HG02642 (cell line): ENCODE data around the gene LIMCH1.

Experiments used
- ATAC-seq: cut with Tn5 transposase; IDR thresholded peaks from one replicate; pipeline ENCODE4 v1.9.1; 2021; ENCODE audit warnings: mild to moderate bottlenecking; ENCODE audit not compliant: unreplicated experiment, poor library complexity

The LIMCH1 gene

GRCh38 chr4:41600243-41600912 lies 62.4 kb downstream of the LIMCH1 start:
- no peak for ATAC-seq

- ATAC-seq = no peak
Measured at GRCh38 chr4:41601025-41601424, 63.1 kb downstream of the LIMCH1 start.

- ATAC-seq = no peak
Measured at GRCh38 chr4:41602113-41602512, 64.2 kb downstream of the LIMCH1 start.

GRCh38 chr4:41602886-41603498 lies 65.0 kb downstream of the LIMCH1 start:
- ATAC-seq = no peak

- ATAC-seq = no peak
Measured at GRCh38 chr4:41609851-41610250, 71.9 kb downstream of the LIMCH1 start.

- no peak for ATAC-seq
Measured at GRCh38 chr4:41610474-41610873, 72.5 kb downstream of the LIMCH1 start.

- no peak for ATAC-seq
Measured at GRCh38 chr4:41611124-41611838, 73.3 kb downstream of the LIMCH1 start.

GRCh38 chr4:41611881-41612871 lies 74.2 kb downstream of the LIMCH1 start:
- no peak for ATAC-seq

GRCh38 chr4:41613386-41613785 lies 75.4 kb downstream of the LIMCH1 start:
- ATAC-seq = no peak

- no peak for ATAC-seq
Measured at GRCh38 chr4:41613821-41614220, 75.9 kb downstream of the LIMCH1 start.

GRCh38 chr4:41614519-41614918 lies 76.6 kb downstream of the LIMCH1 start:
- ATAC-seq = no peak

- ATAC-seq = no peak
Measured at GRCh38 chr4:41619161-41619560, 81.2 kb downstream of the LIMCH1 start.

- no peak for ATAC-seq
Measured at GRCh38 chr4:41620594-41621256, 82.8 kb downstream of the LIMCH1 start.

- no peak for ATAC-seq
Measured at GRCh38 chr4:41622787-41623186, 84.8 kb downstream of the LIMCH1 start.

- no peak for ATAC-seq
Measured at GRCh38 chr4:41624765-41625164, 86.8 kb downstream of the LIMCH1 start.

- ATAC-seq = no peak
Measured at GRCh38 chr4:41625531-41625930, 87.6 kb downstream of the LIMCH1 start.

GRCh38 chr4:41628936-41629335 lies 91.0 kb downstream of the LIMCH1 start:
- no peak for ATAC-seq

- ATAC-seq = no peak
Measured at GRCh38 chr4:41631523-41631922, 93.6 kb downstream of the LIMCH1 start.

- ATAC-seq = no peak
Measured at GRCh38 chr4:41632481-41633073, 94.6 kb downstream of the LIMCH1 start.
